ENCODE measurements around the gene DACT1.

Gene DACT1

DNA sequence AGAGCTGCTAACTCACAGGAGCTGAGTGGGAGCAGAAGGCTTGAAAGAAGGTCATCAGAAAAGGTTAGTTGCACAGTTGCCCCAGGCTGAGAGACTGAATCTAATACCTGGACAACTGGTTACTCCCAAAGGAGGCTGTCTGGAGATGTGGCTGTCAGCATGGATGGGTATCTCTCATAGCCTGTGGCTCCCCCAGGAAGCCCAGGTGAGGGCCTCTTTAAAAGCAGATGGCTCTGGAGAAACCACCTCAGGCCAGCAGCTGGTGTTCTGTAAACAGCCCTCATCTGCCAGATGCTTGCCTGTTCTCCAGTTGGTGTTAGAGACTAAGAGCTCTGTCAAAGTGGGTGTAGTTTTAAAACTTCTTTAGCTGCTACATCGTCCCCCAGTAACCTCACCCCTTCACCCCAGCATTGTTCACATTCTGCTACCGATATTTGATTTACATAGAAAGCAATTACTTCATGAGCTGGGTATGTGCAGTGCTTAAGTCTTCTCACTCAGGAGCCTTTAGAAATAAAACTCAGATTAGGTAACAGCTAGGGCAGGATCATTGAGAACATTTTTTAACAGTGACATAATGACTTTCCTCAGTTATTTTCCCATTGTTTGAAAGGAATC lies 25.8 kb downstream of the DACT1 start:
- DNase-seq (ENCODE audit: low read depth in 2 of 2), result peak; percentile 69 to 93
- H3K4me3 ChIP-seq (replicated peaks in 1 of 2; ENCODE audit: low read depth in 2 of 2, low read length in 2 of 2), result no peak overlapping the region
- TF ChIP-seq, protein P1, sequence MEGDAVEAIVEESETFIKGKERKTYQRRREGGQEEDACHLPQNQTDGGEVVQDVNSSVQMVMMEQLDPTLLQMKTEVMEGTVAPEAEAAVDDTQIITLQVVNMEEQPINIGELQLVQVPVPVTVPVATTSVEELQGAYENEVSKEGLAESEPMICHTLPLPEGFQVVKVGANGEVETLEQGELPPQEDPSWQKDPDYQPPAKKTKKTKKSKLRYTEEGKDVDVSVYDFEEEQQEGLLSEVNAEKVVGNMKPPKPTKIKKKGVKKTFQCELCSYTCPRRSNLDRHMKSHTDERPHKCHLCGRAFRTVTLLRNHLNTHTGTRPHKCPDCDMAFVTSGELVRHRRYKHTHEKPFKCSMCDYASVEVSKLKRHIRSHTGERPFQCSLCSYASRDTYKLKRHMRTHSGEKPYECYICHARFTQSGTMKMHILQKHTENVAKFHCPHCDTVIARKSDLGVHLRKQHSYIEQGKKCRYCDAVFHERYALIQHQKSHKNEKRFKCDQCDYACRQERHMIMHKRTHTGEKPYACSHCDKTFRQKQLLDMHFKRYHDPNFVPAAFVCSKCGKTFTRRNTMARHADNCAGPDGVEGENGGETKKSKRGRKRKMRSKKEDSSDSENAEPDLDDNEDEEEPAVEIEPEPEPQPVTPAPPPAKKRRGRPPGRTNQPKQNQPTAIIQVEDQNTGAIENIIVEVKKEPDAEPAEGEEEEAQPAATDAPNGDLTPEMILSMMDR (IDR thresholded peaks at IDR 0.05; ENCODE audit: low read depth, low read length), result no peak

DNA sequence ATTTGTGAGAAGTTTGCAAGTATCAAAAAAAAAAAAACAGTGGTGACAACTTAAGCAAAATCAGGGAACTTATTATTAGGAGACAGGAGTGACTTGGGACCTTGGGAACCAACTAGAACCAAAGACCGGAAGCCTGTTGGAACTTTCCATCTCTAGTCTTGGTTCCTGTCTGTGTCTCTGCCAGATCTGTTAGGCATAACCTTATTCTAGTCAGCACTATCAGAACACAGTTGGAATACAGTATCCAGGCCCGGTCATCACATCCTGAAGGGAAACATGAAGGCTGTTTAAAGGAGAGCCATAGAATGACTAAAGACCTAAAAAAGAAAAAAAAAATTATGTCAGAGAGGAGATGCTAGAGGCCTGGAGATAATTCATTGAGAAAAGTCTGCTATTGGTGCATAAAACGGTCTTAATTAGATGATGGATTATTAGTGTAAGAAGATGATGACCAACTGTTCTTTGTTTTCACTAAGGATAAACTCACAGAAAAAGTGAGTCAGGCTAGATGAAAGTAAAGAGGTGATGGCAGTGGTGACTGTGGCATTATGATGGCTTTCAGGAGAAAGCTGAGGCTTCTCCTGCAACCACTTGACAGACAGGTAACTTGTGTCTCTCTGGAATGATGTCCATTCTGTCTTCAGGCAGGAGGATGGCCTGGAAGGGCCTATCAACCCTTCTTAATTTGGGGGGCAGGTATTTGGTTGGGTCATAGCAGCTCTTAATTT lies 28.2 kb downstream of the DACT1 start:
- H3K4me3 ChIP-seq (replicated peaks in 1 of 2; ENCODE audit: low read depth in 2 of 2, low read length in 2 of 2), result no peak overlapping the region
- TF ChIP-seq, protein P1 (IDR thresholded peaks at IDR 0.05; ENCODE audit: low read depth, low read length), result no peak
- DNase-seq (ENCODE audit: low read depth in 2 of 2), result no peak

DNA sequence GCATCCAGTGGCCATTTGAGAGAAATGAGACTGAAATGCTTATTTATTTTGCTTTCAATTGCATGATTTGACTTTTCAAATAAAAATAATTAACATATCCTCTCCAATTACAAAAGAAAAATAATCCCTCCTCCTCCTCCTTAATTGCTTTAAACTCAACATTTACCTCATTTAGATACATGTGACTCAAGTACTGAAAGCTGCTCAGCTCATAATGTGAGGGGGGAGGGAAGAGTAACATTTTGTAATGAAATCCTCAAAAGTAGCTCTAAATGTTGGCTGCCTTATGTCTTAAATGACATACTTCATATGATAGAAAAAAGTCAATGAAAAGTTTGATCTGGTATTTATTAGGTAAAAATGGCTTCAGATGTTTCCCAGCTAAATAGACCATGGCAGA lies 29.0 kb downstream of the DACT1 start:
- no peak overlapping the region for H3K4me3 ChIP-seq (replicated peaks in 1 of 2; ENCODE audit: low read depth in 2 of 2, low read length in 2 of 2)
- no peak for DNase-seq (ENCODE audit: low read depth in 2 of 2)
- TF ChIP-seq, protein P1 (IDR thresholded peaks at IDR 0.05; ENCODE audit: low read depth, low read length), result no peak

DNA sequence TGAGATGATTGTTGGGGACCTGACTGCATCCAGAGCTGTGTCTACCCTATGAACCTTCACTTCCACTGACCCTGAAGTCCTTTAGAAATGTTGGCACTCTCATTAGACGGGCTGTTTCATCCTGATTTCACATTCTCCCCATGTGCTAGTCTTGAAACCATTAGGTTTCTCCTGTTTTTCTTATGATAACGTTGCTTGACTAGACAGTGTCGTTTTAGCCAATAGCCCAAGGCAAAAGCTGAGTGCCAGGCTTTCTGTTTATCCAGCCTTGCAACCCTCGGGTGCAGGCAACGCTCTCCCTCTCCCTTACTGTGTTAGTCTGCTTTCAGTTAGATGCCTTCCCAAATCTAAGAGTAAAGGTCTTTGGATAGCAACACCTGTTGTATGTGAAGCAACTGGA lies 30.1 kb downstream of the DACT1 start:
- TF ChIP-seq, protein P1 (IDR thresholded peaks at IDR 0.05; ENCODE audit: low read depth, low read length), result no peak
- no peak overlapping the region for H3K4me3 ChIP-seq (replicated peaks in 1 of 2; ENCODE audit: low read depth in 2 of 2, low read length in 2 of 2)
- no peak for DNase-seq (ENCODE audit: low read depth in 2 of 2)

DNA sequence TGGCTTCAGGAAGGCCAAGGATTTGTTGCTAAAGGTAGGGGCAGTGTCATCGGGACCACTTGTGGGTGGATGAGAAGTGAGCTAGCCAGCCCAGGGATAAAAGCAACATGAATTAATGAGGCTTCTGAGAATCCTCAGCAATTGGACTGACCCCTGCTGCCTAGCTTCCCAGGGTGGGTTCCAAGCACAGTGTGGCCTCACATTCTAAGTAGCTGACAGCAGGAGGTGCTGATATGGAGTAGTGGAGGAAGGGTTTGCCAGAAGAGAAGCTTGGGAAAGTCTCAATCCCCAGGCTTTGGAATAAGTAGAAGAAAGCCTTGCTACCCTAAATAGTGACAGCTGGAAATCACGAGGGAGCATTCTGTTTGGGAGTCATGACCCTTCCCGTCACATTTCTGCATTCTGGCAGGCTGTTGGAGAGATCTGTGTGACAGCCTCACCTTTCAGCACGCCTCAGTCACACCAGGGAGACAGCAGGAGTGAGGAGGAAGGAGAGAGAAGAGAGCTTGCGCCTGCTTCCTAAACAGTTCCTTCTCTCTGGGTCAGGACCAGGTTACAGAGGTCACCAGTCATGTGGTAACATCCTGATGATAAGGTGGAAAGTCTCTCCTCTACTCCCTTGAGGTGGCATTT lies 31.2 kb downstream of the DACT1 start:
- DNase-seq (ENCODE audit: low read depth in 2 of 2), result no peak
- TF ChIP-seq, protein P1 (IDR thresholded peaks at IDR 0.05; ENCODE audit: low read depth, low read length), result no peak
- no peak overlapping the region for H3K4me3 ChIP-seq (replicated peaks in 1 of 2; ENCODE audit: low read depth in 2 of 2, low read length in 2 of 2)

DNA sequence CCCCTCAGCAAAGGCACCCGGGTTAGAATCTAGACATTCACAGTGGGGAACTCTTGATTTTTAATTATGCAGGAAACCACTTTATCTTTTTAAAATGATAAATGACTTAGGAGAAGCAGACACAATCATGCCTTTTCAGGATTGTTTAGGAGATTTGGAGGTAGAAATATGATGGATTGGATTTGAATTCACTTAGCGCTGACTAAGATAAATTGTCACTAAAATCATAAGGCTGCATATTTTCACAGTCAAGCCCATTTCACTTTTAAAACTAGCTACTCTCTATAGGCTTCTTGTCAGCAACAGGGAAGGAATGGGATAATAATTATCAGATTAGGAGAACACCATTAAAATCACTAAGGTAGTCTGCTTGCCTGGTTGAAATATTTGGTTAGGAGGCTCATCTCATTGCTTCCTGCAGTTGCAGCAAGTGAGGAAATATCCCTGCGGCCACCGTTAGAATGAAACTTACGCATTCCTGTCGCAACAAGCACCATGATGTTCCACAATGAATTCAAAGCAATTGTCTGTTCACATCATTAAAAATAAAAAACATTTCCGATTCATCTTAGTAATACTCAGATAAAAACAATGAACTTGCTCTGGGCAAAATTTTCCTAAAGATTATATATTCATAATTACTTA lies 31.9 kb downstream of the DACT1 start:
- no peak overlapping the region for H3K4me3 ChIP-seq (replicated peaks in 1 of 2; ENCODE audit: low read depth in 2 of 2, low read length in 2 of 2)
- no peak for DNase-seq (ENCODE audit: low read depth in 2 of 2)
- TF ChIP-seq, protein P1 (IDR thresholded peaks at IDR 0.05; ENCODE audit: low read depth, low read length), result no peak

Measured in cardiac fibroblast (primary cell).